IMR-90 (cell line): ENCODE results near the gene KLHL40. TPM values are rescaled to one million over a fixed set of nuclear protein-coding genes. Genes with fewer than 3 reads are reported as not detected.

Source experiments
- ATAC-seq: fragments of 200-7000 bp; cut with Tn5 transposase; 2 replicates; pipeline ENCODE4 v1.9.1; 2020; ENCODE audit warnings: low read depth, mild to moderate bottlenecking, moderate library complexity
- BruUV-seq: library from RNA; stranded (reverse); fragments of 400-500 nt; replicated peaks from 2 replicates; lab custom pipeline; 2021; lab: Mats Ljungman, UMichigan
- CTCF ChIA-PET: fragments of 300-600 bp; formaldehyde crosslinking; extraction: SDS; loops from one replicate; lab custom pipeline; 2021; ENCODE audit warnings: antibody characterized with exemption; lab: Yijun Ruan, JAX
- POLR2A ChIA-PET: fragments of 300-600 bp; sonication (Branson Sonifier 250); formaldehyde crosslinking; loops from one replicate; lab custom pipeline; 2022; ENCODE audit warnings: antibody characterized with exemption; ENCODE audit not compliant: unreplicated experiment; lab: Charles Lee
- DNase-seq: peaks from one replicate; pipeline ENCODE4 v3.0.0; 2013
- H2AFZ ChIP-seq: replicated peaks from 2 replicates; pipeline ENCODE3; 2013; ENCODE audit warnings: low read length, mild to moderate bottlenecking; ENCODE audit not compliant: poor library complexity
- H2AK5ac ChIP-seq: 2 replicates; pipeline ENCODE4 v1.6.1; 2013; ENCODE audit warnings: low read depth, low read length, inconsistent platforms
- H2AK9ac ChIP-seq: replicated peaks from 2 replicates; pipeline ENCODE3; 2013; ENCODE audit warnings: mild to moderate bottlenecking, low read depth, low read length, moderate library complexity; ENCODE audit not compliant: poor library complexity
- H2BK120ac ChIP-seq: 2 replicates; pipeline ENCODE4 v1.6.1; 2013; ENCODE audit warnings: low read depth, low read length, inconsistent platforms
- H2BK15ac ChIP-seq: 3 replicates; pipeline ENCODE4 v1.6.1; 2013; ENCODE audit warnings: low read depth, low read length, inconsistent platforms
- H2BK20ac ChIP-seq: 2 replicates; pipeline ENCODE4 v1.6.1; 2013; ENCODE audit warnings: low read depth, mild to moderate bottlenecking, inconsistent platforms, low read length, moderate library complexity
- H2BK5ac ChIP-seq: 2 replicates; pipeline ENCODE4 v1.6.1; 2013; ENCODE audit warnings: mild to moderate bottlenecking, low read depth, low read length, inconsistent platforms; ENCODE audit not compliant: poor library complexity, severe bottlenecking
- H3K14ac ChIP-seq: replicated peaks from 2 replicates; pipeline ENCODE4 v1.6.1; 2013; ENCODE audit warnings: low read depth, low read length, inconsistent platforms
- H3K18ac ChIP-seq: 2 replicates; pipeline ENCODE4 v1.6.1; 2013; ENCODE audit warnings: low read depth, low read length, control low read depth
- H3K23ac ChIP-seq: 2 replicates; pipeline ENCODE4 v1.6.1; 2013; ENCODE audit warnings: low read depth, low read length, inconsistent platforms
- H3K27ac ChIP-seq: 2 replicates; pipeline ENCODE4 v1.5.1; 2013; ENCODE audit warnings: mild to moderate bottlenecking, control low read depth, low read length; ENCODE audit not compliant: insufficient read depth
- H3K27me3 ChIP-seq: 2 replicates; pipeline ENCODE4 v1.6.1; 2013; ENCODE audit warnings: low read length; ENCODE audit not compliant: control insufficient read depth, insufficient read depth
- H3K36me3 ChIP-seq: 2 replicates; pipeline ENCODE4 v1.6.1; 2013; ENCODE audit warnings: low read length, mixed read lengths; ENCODE audit not compliant: control insufficient read depth, insufficient read depth
- H3K4ac ChIP-seq: 2 replicates; pipeline ENCODE4 v1.6.1; 2013; ENCODE audit warnings: low read depth, low read length, inconsistent platforms
- H3K4me1 ChIP-seq: 2 replicates; pipeline ENCODE4 v1.6.1; 2013; ENCODE audit warnings: low read length, mixed read lengths; ENCODE audit not compliant: control insufficient read depth, insufficient read depth
- H3K4me2 ChIP-seq: 2 replicates; pipeline ENCODE4 v1.6.1; 2013; ENCODE audit warnings: low read depth, mild to moderate bottlenecking, control low read depth, low read length, moderate library complexity
- H3K4me3 ChIP-seq: 2 replicates; pipeline ENCODE4 v1.5.1; 2013; ENCODE audit warnings: low read depth, mild to moderate bottlenecking, control low read depth, low read length, moderate library complexity; ENCODE audit not compliant: insufficient read depth
- H3K56ac ChIP-seq: 2 replicates; pipeline ENCODE4 v1.6.1; 2013; ENCODE audit warnings: low read length, inconsistent platforms; ENCODE audit not compliant: insufficient read depth; ENCODE audit errors: extremely low read depth
- H3K79me1 ChIP-seq, 2 experiments: 2 replicates each; pipeline ENCODE4 v1.6.1; 2013; ENCODE audit warnings: low read length in 2 of 2, inconsistent platforms in 1 of 2, low read depth in 1 of 2
- H3K9ac ChIP-seq: 2 replicates; pipeline ENCODE4 v1.6.1; 2013; ENCODE audit warnings: low read depth, low read length, control low read depth
- H3K9me1 ChIP-seq: 2 replicates; pipeline ENCODE4 v1.6.1; 2013; ENCODE audit warnings: low read length, inconsistent platforms; ENCODE audit not compliant: insufficient read depth
- H3K9me3 ChIP-seq: 2 replicates; pipeline ENCODE4 v1.6.1; 2013; ENCODE audit warnings: low read length; ENCODE audit not compliant: control insufficient read depth, insufficient read depth
- H4K20me1 ChIP-seq: 2 replicates; pipeline ENCODE4 v1.6.1; 2013; ENCODE audit warnings: low read length, inconsistent platforms; ENCODE audit not compliant: insufficient read depth
- H4K5ac ChIP-seq: 2 replicates; pipeline ENCODE4 v1.6.1; 2013; ENCODE audit warnings: mild to moderate bottlenecking, low read depth, low read length, control low read depth
- H4K8ac ChIP-seq, 2 experiments: 2 replicates each; pipeline ENCODE4 v1.6.1; 2013; ENCODE audit warnings: low read depth in 2 of 2, low read length in 2 of 2, control low read depth in 1 of 2, inconsistent platforms in 1 of 2
- H4K91ac ChIP-seq: 2 replicates; pipeline ENCODE4 v1.6.1; 2013; ENCODE audit warnings: low read depth, low read length, inconsistent platforms; ENCODE audit not compliant: insufficient read depth
- BHLHE40 ChIP-seq: fragments of 150-350 bp; IDR thresholded peaks from 2 replicates; pipeline ENCODE4 v1.6.1; 2016; ENCODE audit warnings: mild to moderate bottlenecking, low read depth, low read length
- CEBPB ChIP-seq: IDR thresholded peaks from 2 replicates; pipeline ENCODE4 v1.6.1; 2012; ENCODE audit warnings: low read depth, low read length, improper control_type of control experiment
- CHD1 ChIP-seq: IDR thresholded peaks from 2 replicates; pipeline ENCODE4 v1.6.1; 2012; ENCODE audit warnings: low read depth, low read length, improper control_type of control experiment
- ELK1 ChIP-seq: fragments of 150-350 bp; IDR thresholded peaks from 2 replicates; pipeline ENCODE4 v1.6.1; 2016; ENCODE audit warnings: low read depth, mild to moderate bottlenecking, low read length, moderate library complexity, borderline replicate concordance
- FOS ChIP-seq: fragments of 150-350 bp; IDR thresholded peaks from 2 replicates; pipeline ENCODE4 v1.6.1; 2016; ENCODE audit warnings: low read depth, low read length
- MAFK ChIP-seq: IDR thresholded peaks from 2 replicates; pipeline ENCODE4 v1.6.1; 2012; ENCODE audit warnings: low read depth, low read length, improper control_type of control experiment
- MAZ ChIP-seq: IDR thresholded peaks from 2 replicates; pipeline ENCODE4 v1.6.1; 2012; ENCODE audit warnings: low read depth, mild to moderate bottlenecking, low read length, improper control_type of control experiment, moderate library complexity, borderline replicate concordance
- MXI1 ChIP-seq: IDR thresholded peaks from 2 replicates; pipeline ENCODE4 v1.6.1; 2012; ENCODE audit warnings: low read depth, mild to moderate bottlenecking, low read length, moderate library complexity, borderline replicate concordance
- NFE2L2 ChIP-seq: fragments of 150-350 bp; IDR thresholded peaks from 2 replicates; pipeline ENCODE4 v1.6.1; 2016; ENCODE audit warnings: low read depth, mild to moderate bottlenecking, low read length
- POLR2A ChIP-seq: IDR thresholded peaks from 2 replicates; pipeline ENCODE4 v1.6.1; 2012; ENCODE audit warnings: mild to moderate bottlenecking, low read depth, low read length
- RAD21 ChIP-seq: IDR thresholded peaks from 2 replicates; pipeline ENCODE4 v1.6.1; 2012; ENCODE audit warnings: low read length, improper control_type of control experiment
- RCOR1 ChIP-seq: IDR thresholded peaks from 2 replicates; pipeline ENCODE4 v1.6.1; 2012; ENCODE audit warnings: mild to moderate bottlenecking, low read length, improper control_type of control experiment; ENCODE audit not compliant: insufficient replicate concordance
- RFX5 ChIP-seq: IDR thresholded peaks from 2 replicates; pipeline ENCODE4 v1.8.0; 2012; ENCODE audit warnings: low read depth, mild to moderate bottlenecking, low read length, moderate library complexity
- SMC3 ChIP-seq: fragments of 150-350 bp; IDR thresholded peaks from 2 replicates; pipeline ENCODE4 v1.6.1; 2016; ENCODE audit warnings: low read depth, mild to moderate bottlenecking, antibody characterized with exemption, low read length, moderate library complexity
- USF2 ChIP-seq: fragments of 150-350 bp; IDR thresholded peaks from 2 replicates; pipeline ENCODE4 v1.6.1; 2017; ENCODE audit warnings: mild to moderate bottlenecking, antibody characterized with exemption, low read length, low read depth
- WGBS, 2 experiments: methylation state at CpG; one replicate each; pipeline versions ENCODE4 v1.1.5 to v1.1.7; 2013; ENCODE audit warnings: missing lambda C conversion rate in 2 of 2; ENCODE audit not compliant: insufficient read length in 1 of 2; ENCODE audit errors: extremely low coverage in 2 of 2; 5-methylcytosine and 5-hydroxymethylcytosine counted together
- dilution Hi-C: fragments of 300-500 bp; cut with HindIII; formaldehyde crosslinking; loops from one replicate; pipeline ENCODE4 v1.14.3; 2018; ENCODE audit warnings: low sequenced_read_pairs; ENCODE audit not compliant: unreplicated experiment
- in situ Hi-C: fragments of 300-500 bp; cut with MboI; formaldehyde crosslinking; loops from 3 replicates; pipeline ENCODE4 v1.14.3; 2019; ENCODE audit warnings: low sequenced_read_pairs, inconsistent platforms, mixed read lengths
- intact Hi-C: fragments of 100-400 bp; cut with micrococcal nuclease; formaldehyde crosslinking; loops from 2 replicates; pipeline ENCODE4 v1.10.0; 2022
- polyA plus RNA-seq, 3 experiments: library from polyadenylated mRNA; depleted of rRNA; stranded (reverse); fragments of >200 nt; gene quantifications; 2 replicates each; pipeline ENCODE4 v1.2.3, GENCODE V29; 2012; ENCODE audit warnings: low replicate concordance in 1 of 3
- total RNA-seq: library from RNA; depleted of rRNA; stranded (reverse); fragments of >200 nt; gene quantifications from 2 replicates; pipeline ENCODE4 v1.2.3, GENCODE V29; 2012
- TF ChIP-seq, protein P1 (sequence below): conservative IDR thresholded peaks from 2 replicates; pipeline ENCODE4 v1.5.1; 2012; ENCODE audit warnings: mild to moderate bottlenecking, low read depth, low read length, improper control_type of control experiment

KLHL40 gene
- total and polyA plus RNA-seq, 2 of the 4 experiments (the other 2 are of a cell fraction) = not detected

GRCh38 chr3:42690191-42690590 is 4.9 kb downstream of the KLHL40 start:
- H4K8ac ChIP-seq = no peak overlapping the region
- POLR2A ChIA-PET = no interaction called here
- no peak overlapping the region for H4K91ac ChIP-seq
- H2AK9ac ChIP-seq = peak overlapping the region; percentile 37
- no peak overlapping the region for H3K56ac ChIP-seq
- H3K79me1 ChIP-seq = no peaks in the 10 kb centered on the region
- no peak overlapping the region for H2AK5ac ChIP-seq
- no peak overlapping the region for H3K9ac ChIP-seq
- no peak overlapping the region for H2BK5ac ChIP-seq
- H3K27ac ChIP-seq = no peak overlapping the region
- H3K4ac ChIP-seq = no peak overlapping the region
- H4K5ac ChIP-seq = no peak overlapping the region
- dilution Hi-C loops (no loop called here), intact Hi-C loops (no loop called here), in situ Hi-C loops (no loop called here)
- H3K4me2 ChIP-seq = no peak overlapping the region
- 59% methylated on average over 7 of the region's 7 CpGs; no CpG with 5 or more reads in 1 of the 2 experiments for whole genome bisulfite sequencing, 2 experiments
- BruUV-seq = no TSS peak
- H3K36me3 ChIP-seq = no peaks in the 10 kb centered on the region
- no peak overlapping the region for H3K14ac ChIP-seq
- H3K4me1 ChIP-seq = peaks cover 2% of the 10 kb centered on the region; the same call in 1 of the 2 replicates
- H3K4me3 ChIP-seq = no peak overlapping the region
- 0 out of 2 replicates have a peak, but pooled peaks cover 2% of the 10 kb centered on the region for H3K9me1 ChIP-seq
- H2BK15ac ChIP-seq = no peak overlapping the region
- TF ChIP-seq NFE2L2 (no peak), CEBPB (no peak), MAFK (no peak), CHD1 (no peak), RCOR1 (no peak), ELK1 (no peak), BHLHE40 (no peak), FOS (no peak), USF2 (no peak), RAD21 (no peak), SMC3 (no peak), POLR2A (no peak), RFX5 (no peak), MAZ (no peak), MXI1 (no peak)
- TF ChIP-seq, protein P1, sequence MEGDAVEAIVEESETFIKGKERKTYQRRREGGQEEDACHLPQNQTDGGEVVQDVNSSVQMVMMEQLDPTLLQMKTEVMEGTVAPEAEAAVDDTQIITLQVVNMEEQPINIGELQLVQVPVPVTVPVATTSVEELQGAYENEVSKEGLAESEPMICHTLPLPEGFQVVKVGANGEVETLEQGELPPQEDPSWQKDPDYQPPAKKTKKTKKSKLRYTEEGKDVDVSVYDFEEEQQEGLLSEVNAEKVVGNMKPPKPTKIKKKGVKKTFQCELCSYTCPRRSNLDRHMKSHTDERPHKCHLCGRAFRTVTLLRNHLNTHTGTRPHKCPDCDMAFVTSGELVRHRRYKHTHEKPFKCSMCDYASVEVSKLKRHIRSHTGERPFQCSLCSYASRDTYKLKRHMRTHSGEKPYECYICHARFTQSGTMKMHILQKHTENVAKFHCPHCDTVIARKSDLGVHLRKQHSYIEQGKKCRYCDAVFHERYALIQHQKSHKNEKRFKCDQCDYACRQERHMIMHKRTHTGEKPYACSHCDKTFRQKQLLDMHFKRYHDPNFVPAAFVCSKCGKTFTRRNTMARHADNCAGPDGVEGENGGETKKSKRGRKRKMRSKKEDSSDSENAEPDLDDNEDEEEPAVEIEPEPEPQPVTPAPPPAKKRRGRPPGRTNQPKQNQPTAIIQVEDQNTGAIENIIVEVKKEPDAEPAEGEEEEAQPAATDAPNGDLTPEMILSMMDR = no peak
- ATAC-seq (no peak), DNase-seq (no peak)
- peak overlapping the region; percentile 33 for H2AFZ ChIP-seq
- no peaks in the 10 kb centered on the region; the same call in 1 of the 2 replicates for H4K20me1 ChIP-seq
- CTCF ChIA-PET = no interaction called here
- no peak overlapping the region for H2BK20ac ChIP-seq
- H3K9me3 ChIP-seq = peaks cover 7% of the 10 kb centered on the region
- H3K27me3 ChIP-seq = peaks cover 78% of the 10 kb centered on the region
- no peak overlapping the region for H3K23ac ChIP-seq
- H3K18ac ChIP-seq = no peak overlapping the region
- H2BK120ac ChIP-seq = no peak overlapping the region
